SIG-M5 (cell line): ENCODE measurements around the gene TBXAS1.

Experiments used
- DNase-seq: peaks from one replicate; lab custom pipeline; 2025; lab: John Stamatoyannopoulos, UW

Gene TBXAS1

GRCh38 chr7:140022582-140023211, 193.6 kb downstream of the TBXAS1 start:
- no peak for DNase-seq

- DNase-seq = no peak
These were observed 194.7 kb downstream of the TBXAS1 start for GRCh38 chr7:140023728-140024127.

- DNase-seq = no peak
These were observed 195.5 kb downstream of the TBXAS1 start for GRCh38 chr7:140024585-140024984.

- no peak for DNase-seq
These were observed 196.2 kb downstream of the TBXAS1 start for GRCh38 chr7:140025241-140025640.

- no peak for DNase-seq
These were observed 196.9 kb downstream of the TBXAS1 start for GRCh38 chr7:140025814-140026433.

GRCh38 chr7:140026935-140027334, 197.9 kb downstream of the TBXAS1 start:
- DNase-seq = no peak

GRCh38 chr7:140027858-140028257, 198.8 kb downstream of the TBXAS1 start:
- no peak for DNase-seq

GRCh38 chr7:140028311-140028710, 199.2 kb downstream of the TBXAS1 start:
- no peak for DNase-seq

- no peak for DNase-seq
These were observed 200.0 kb downstream of the TBXAS1 start for GRCh38 chr7:140029072-140029471.

GRCh38 chr7:140031364-140031763, 202.3 kb downstream of the TBXAS1 start:
- DNase-seq = no peak

- DNase-seq = no peak
These were observed 204.0 kb downstream of the TBXAS1 start for GRCh38 chr7:140033036-140033435.

GRCh38 chr7:140033779-140034363, 204.8 kb downstream of the TBXAS1 start:
- no peak for DNase-seq

- no peak for DNase-seq
These were observed 205.4 kb downstream of the TBXAS1 start for GRCh38 chr7:140034421-140034820.

GRCh38 chr7:140035400-140036223, 206.5 kb downstream of the TBXAS1 start:
- no peak for DNase-seq

GRCh38 chr7:140036224-140036962, 207.3 kb downstream of the TBXAS1 start:
- no peak for DNase-seq

GRCh38 chr7:140039066-140039465, 210.0 kb downstream of the TBXAS1 start:
- no peak for DNase-seq

GRCh38 chr7:140039896-140040295, 210.8 kb downstream of the TBXAS1 start:
- no peak for DNase-seq

GRCh38 chr7:140041659-140042385, 212.8 kb downstream of the TBXAS1 start:
- no peak for DNase-seq

- DNase-seq = no peak
These were observed 213.3 kb downstream of the TBXAS1 start for GRCh38 chr7:140042386-140042670.

GRCh38 chr7:140044251-140044650, 215.2 kb downstream of the TBXAS1 start:
- no peak for DNase-seq

GRCh38 chr7:140045697-140046096, 216.6 kb downstream of the TBXAS1 start:
- no peak for DNase-seq

GRCh38 chr7:140047197-140047596, 218.1 kb downstream of the TBXAS1 start:
- DNase-seq = no peak
